ENCODE measurements around the gene AHCY.

The AHCY gene

GRCh38 chr20:34232494-34233087, 70.6 kb downstream of the AHCY start:
- TF ChIP-seq USF1 (IDR thresholded peaks at IDR 0.05) (no peak), TEAD4 (IDR thresholded peaks at IDR 0.05) (no peak), YY1 (IDR thresholded peaks at IDR 0.05; ENCODE audit: low read depth) (no peak), MAX (IDR thresholded peaks at IDR 0.05) (no peak), NFIC (IDR thresholded peaks at IDR 0.05) (no peak), EGR1 (IDR thresholded peaks at IDR 0.05) (no peak), REST (IDR thresholded peaks at IDR 0.05; ENCODE audit: low read depth) (no peak), CREB1 (IDR thresholded peaks at IDR 0.05; ENCODE audit: low read depth) (no peak), TAF1 (IDR thresholded peaks at IDR 0.05; ENCODE audit: low read depth) (no peak), TCF12 (IDR thresholded peaks at IDR 0.05; ENCODE audit: low read depth) (no peak), ZBTB7A (IDR thresholded peaks at IDR 0.05; ENCODE audit: low read depth) (no peak), FOXM1 (IDR thresholded peaks at IDR 0.05; ENCODE audit: borderline replicate concordance, low read depth) (no peak), EP300 (IDR thresholded peaks at IDR 0.05; ENCODE audit: borderline replicate concordance) (no peak), CEBPB (IDR thresholded peaks at IDR 0.05) (no peak), RAD21 (IDR thresholded peaks at IDR 0.05; ENCODE audit: low read depth) (no peak)

- TF ChIP-seq USF1 (IDR thresholded peaks at IDR 0.05) (no peak), EP300 (IDR thresholded peaks at IDR 0.05; ENCODE audit: borderline replicate concordance) (no peak), YY1 (IDR thresholded peaks at IDR 0.05; ENCODE audit: low read depth) (no peak), ZBTB7A (IDR thresholded peaks at IDR 0.05; ENCODE audit: low read depth) (no peak), NFIC (IDR thresholded peaks at IDR 0.05) (no peak), EGR1 (IDR thresholded peaks at IDR 0.05) (no peak), MAX (IDR thresholded peaks at IDR 0.05) (no peak), CEBPB (IDR thresholded peaks at IDR 0.05) (no peak), RAD21 (IDR thresholded peaks at IDR 0.05; ENCODE audit: low read depth) (no peak), TAF1 (IDR thresholded peaks at IDR 0.05; ENCODE audit: low read depth) (no peak), TCF12 (IDR thresholded peaks at IDR 0.05; ENCODE audit: low read depth) (no peak), TEAD4 (IDR thresholded peaks at IDR 0.05) (no peak), FOXM1 (IDR thresholded peaks at IDR 0.05; ENCODE audit: borderline replicate concordance, low read depth) (no peak)
Observed at GRCh38 chr20:34231634-34232033, 71.5 kb downstream of the AHCY start.

All from Ishikawa (cell line).